IPS DF 6.9 (cell line): ENCODE measurements around the gene PLEKHA8.

Source experiments
- DNase-seq: peaks from one replicate; pipeline ENCODE4 v3.0.0-alpha.2; 2013; ENCODE audit warnings: low read depth, low spot score
- H3K27ac ChIP-seq: one replicate; pipeline ENCODE4 v1.5.1; 2013; ENCODE audit warnings: low read length, control low read depth
- H3K27me3 ChIP-seq: 2 replicates; pipeline ENCODE4 v1.6.1; 2013; ENCODE audit warnings: mild to moderate bottlenecking, low read length; ENCODE audit not compliant: control insufficient read depth, insufficient read depth
- H3K36me3 ChIP-seq: 2 replicates; pipeline ENCODE4 v1.6.1; 2013; ENCODE audit warnings: low read length; ENCODE audit not compliant: control insufficient read depth, insufficient read depth
- H3K4me1 ChIP-seq: 2 replicates; pipeline ENCODE4 v1.6.1; 2013; ENCODE audit warnings: low read length; ENCODE audit not compliant: control insufficient read depth, insufficient read depth
- H3K4me3 ChIP-seq: 2 replicates; pipeline ENCODE4 v1.5.1; 2013; ENCODE audit warnings: mild to moderate bottlenecking, low read length
- H3K9me3 ChIP-seq: 2 replicates; pipeline ENCODE4 v1.6.1; 2013; ENCODE audit warnings: low read length, inconsistent platforms; ENCODE audit not compliant: control insufficient read depth, insufficient read depth
- WGBS: extraction: QIAGEN DNeasy Blood & Tissue Kit; methylation state at CpG from one replicate; pipeline ENCODE4 v1.1.7; 2013; ENCODE audit warnings: mixed read lengths, missing lambda C conversion rate; ENCODE audit not compliant: insufficient read length, insufficient coverage; 5-methylcytosine and 5-hydroxymethylcytosine counted together

The PLEKHA8 gene

GRCh38 chr7:30028216-30028748 is at the start of gene PLEKHA8:
TSS of gene PLEKHA8 (plus strand) at chr7:30028412. CDS start at chr7:30028763, 351 bp downstream.
- no CpG with 5 or more reads among the region's 70 CpGs for WGBS
- DNase-seq = peak; percentile 80
- H3K27ac ChIP-seq = no peak within 1 kb of the TSS
- no peaks in the 10 kb centered on the region for H3K36me3 ChIP-seq
- no peaks in the 10 kb centered on the region; the same call in 1 of the 2 replicates for H3K4me1 ChIP-seq
- no peaks in the 10 kb centered on the region for H3K9me3 ChIP-seq
- H3K27me3 ChIP-seq = no peaks in the 10 kb centered on the region
- peak within 1 kb of the TSS; percentile 96 for H3K4me3 ChIP-seq

GRCh38 chr7:29980151-29980550 is 48.1 kb upstream of the PLEKHA8 start:
- DNase-seq = no peak
- no peaks in the 10 kb centered on the region for H3K9me3 ChIP-seq
- H3K4me1 ChIP-seq = no peaks in the 10 kb centered on the region

DNA sequence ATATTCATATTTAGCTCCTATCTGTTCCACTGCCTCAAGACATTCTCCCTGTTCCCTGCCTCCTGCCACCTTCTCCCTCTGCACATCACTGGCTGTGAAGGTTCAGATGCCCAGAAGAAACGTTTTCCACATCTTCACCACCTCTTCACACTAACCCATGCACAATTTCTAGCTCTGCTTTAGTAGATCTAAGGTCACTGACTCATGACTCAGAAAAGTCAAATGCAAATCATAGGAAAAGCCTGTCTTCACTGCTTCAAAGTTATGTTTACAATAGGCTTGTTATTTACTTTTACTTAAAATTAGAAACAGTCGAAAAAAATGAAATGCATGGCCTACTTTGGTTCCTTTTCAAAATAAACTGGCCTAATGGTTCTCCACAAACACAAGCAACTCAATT is 41.1 kb upstream of the PLEKHA8 start:
- Histone ChIP-seq H3K4me1 (0 out of 2 replicates have a peak, but pooled peaks cover 1% of the 10 kb centered on the region), H3K27ac (no peak overlapping the region), H3K4me3 (no peak overlapping the region), H3K9me3 (no peaks in the 10 kb centered on the region), H3K36me3 (no peaks in the 10 kb centered on the region), H3K27me3 (no peaks in the 10 kb centered on the region)
- no peak for DNase-seq
- WGBS = no CpG with 5 or more reads among the region's 2 CpGs

More at GRCh38 chr7:29980151-29980550, 48.1 kb upstream of the PLEKHA8 start:
- Histone ChIP-seq H3K27ac (no peak overlapping the region), H3K27me3 (no peaks in the 10 kb centered on the region), H3K4me3 (no peak overlapping the region), H3K36me3 (no peaks in the 10 kb centered on the region)

DNA sequence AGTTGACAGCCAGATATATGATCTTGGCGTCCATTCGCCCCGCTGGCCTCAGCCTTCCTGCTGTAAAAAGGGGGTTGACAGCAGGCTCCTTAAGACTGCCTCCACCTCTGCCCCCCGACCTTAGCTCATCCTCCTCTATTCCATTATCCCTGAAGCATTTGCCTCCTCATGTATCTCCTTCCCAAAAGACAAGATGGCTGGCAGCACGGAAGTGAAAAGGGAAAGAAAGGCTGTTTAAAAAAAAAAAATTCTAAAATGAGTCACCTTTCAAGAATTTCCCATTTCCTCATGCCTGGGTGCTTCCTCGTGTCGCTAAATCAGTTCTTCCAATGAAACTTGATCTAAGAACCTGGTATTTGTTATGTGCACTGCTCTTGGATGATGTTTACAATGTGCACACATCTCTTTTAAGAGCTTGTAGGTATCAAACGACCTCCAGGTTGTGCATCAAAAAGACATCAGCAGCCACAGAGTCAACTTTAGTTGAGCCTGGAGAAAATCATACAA is 40.3 kb upstream of the PLEKHA8 start:
- no peak for DNase-seq
- no peak overlapping the region; the same call in 1 of the 2 replicates for H3K4me3 ChIP-seq

DNA sequence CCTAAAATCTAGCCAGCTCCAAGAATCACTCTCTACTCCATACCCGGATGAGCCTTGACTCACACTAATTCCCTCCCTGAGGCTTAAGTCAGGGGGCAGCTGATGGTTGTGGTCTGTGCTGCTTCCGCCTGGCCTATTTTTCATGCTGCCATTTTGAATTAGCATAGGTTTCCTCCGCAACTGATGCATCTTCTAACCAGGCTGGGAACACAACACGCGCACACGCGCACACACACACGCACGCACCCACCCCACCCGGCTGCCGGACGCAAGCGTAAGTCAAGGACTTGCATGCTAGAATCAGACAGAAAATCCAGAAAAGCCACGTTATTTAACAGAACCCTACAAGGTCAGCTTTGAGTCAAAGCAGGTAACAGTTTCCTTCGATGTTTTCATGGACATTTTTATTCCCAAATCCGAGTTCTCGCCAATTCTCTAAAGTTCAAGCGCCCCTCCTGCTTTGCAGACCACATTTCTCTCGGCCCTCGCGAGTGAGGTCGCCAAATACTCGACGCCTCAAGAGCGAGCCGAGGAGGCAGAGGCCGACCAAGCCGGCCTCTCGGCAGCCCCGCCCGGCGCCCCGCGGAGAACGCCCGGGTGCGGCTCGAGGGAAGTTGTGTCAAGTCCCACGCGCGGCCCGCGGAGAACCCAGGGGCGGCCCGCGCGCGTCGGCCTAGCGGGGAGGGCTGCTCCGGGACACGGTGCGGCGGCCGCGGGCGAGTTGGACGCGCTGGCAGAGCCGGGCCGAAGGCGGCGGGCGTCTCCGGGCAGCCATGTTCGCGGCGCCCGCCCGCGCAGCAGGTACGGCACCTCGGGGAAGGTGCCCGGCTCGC is 39.6 kb upstream of the PLEKHA8 start:
- Histone ChIP-seq H3K27me3 (no peaks in the 10 kb centered on the region), H3K36me3 (no peaks in the 10 kb centered on the region), H3K4me1 (0 out of 2 replicates have a peak, but pooled peaks cover 1% of the 10 kb centered on the region), H3K9me3 (no peaks in the 10 kb centered on the region), H3K27ac (no peak overlapping the region), H3K4me3 (peak overlapping the region; percentile 99)
- no peak for DNase-seq
- WGBS = no CpG with 5 or more reads among the region's 75 CpGs

More for the DNA sequence above, 40.3 kb upstream of the PLEKHA8 start:
- no peak overlapping the region for H3K27ac ChIP-seq
- no peaks in the 10 kb centered on the region for H3K36me3 ChIP-seq
- no CpG with 5 or more reads among the region's 8 CpGs for WGBS
- H3K27me3 ChIP-seq = no peaks in the 10 kb centered on the region
- H3K4me1 ChIP-seq = 0 out of 2 replicates have a peak, but pooled peaks cover 1% of the 10 kb centered on the region
- no peaks in the 10 kb centered on the region for H3K9me3 ChIP-seq

- no peaks in the 10 kb centered on the region for H3K36me3 ChIP-seq
- no peak within 1 kb of the TSS for H3K27ac ChIP-seq
- H3K4me3 ChIP-seq = peak within 1 kb of the TSS; percentile 99
- no peaks in the 10 kb centered on the region for H3K9me3 ChIP-seq
- DNase-seq = no peak
- no CpG with 5 or more reads among the region's 79 CpGs for WGBS
- no peaks in the 10 kb centered on the region for H3K27me3 ChIP-seq
- 0 out of 2 replicates have a peak, but pooled peaks cover 1% of the 10 kb centered on the region for H3K4me1 ChIP-seq
Observed at GRCh38 chr7:29989257-29989995, 38.8 kb upstream of the PLEKHA8 start, which contains the start of gene SCRN1. TSS of gene SCRN1 (minus strand) at chr7:29989801. CDS start at chr7:29969067, 20,734 bp downstream.

GRCh38 chr7:29990931-29991330 is 37.3 kb upstream of the PLEKHA8 start:
- DNase-seq = no peak
- WGBS = 100% methylated on average over 2 of the region's 4 CpGs
- Histone ChIP-seq H3K27me3 (no peaks in the 10 kb centered on the region), H3K27ac (no peak overlapping the region), H3K36me3 (no peaks in the 10 kb centered on the region), H3K9me3 (no peaks in the 10 kb centered on the region), H3K4me3 (no peak overlapping the region), H3K4me1 (0 out of 2 replicates have a peak, but pooled peaks cover 1% of the 10 kb centered on the region)

DNA sequence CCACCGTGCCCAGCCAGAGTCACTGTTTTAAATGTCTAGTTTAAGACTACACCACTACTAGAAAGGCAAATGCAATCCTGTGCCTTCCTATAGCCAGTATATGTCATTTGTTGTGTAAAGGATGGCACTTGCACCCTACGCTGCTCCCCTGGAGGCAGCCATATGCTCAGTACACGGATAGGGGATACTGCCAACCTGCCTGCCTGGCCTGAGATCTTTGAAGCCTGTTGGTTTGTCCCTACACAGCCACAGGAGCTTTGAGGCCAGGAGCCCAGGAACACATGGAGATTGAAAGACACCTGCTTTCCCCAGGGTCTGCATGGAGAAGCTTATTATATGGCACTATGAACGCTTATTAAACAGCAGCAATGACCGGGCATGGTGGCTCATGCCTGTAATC is 36.3 kb upstream of the PLEKHA8 start:
- Histone ChIP-seq H3K27me3 (no peaks in the 10 kb centered on the region), H3K4me1 (0 out of 2 replicates have a peak, but pooled peaks cover 1% of the 10 kb centered on the region)
- WGBS = no CpG with 5 or more reads among the region's 5 CpGs

DNA sequence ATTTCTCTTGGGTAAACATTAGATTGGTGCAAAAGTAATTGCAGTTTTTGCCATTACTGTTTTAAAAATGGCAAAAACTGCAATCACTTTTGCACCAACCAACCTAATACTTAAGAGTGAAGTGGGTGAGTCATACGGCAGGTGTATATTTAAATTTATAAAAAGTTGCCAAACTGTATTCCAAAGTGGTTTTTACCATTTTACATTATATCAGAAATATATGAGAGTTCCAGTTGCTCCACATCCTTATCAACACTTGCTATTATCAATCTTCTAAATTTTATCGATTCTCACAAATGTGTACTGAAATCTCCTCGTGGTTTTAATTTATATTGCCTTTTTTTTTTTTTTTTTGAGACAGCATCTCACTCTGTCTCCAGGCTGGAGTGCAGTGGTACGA is 35.1 kb upstream of the PLEKHA8 start:
- Histone ChIP-seq H3K9me3 (no peaks in the 10 kb centered on the region), H3K27ac (no peak overlapping the region), H3K36me3 (no peaks in the 10 kb centered on the region), H3K4me3 (no peak overlapping the region), H3K4me1 (no peaks in the 10 kb centered on the region), H3K27me3 (no peaks in the 10 kb centered on the region)
- no peak for DNase-seq
- 100% methylated on average over 2 of the region's 4 CpGs for WGBS

More for the DNA sequence above, 36.3 kb upstream of the PLEKHA8 start:
- no peaks in the 10 kb centered on the region for H3K36me3 ChIP-seq
- H3K9me3 ChIP-seq = no peaks in the 10 kb centered on the region
- no peak for DNase-seq
- no peak overlapping the region for H3K27ac ChIP-seq
- H3K4me3 ChIP-seq = no peak overlapping the region

- no peak for DNase-seq
- H3K27me3 ChIP-seq = no peaks in the 10 kb centered on the region
- no peak overlapping the region for H3K27ac ChIP-seq
- no peaks in the 10 kb centered on the region for H3K9me3 ChIP-seq
- H3K36me3 ChIP-seq = no peaks in the 10 kb centered on the region
- H3K4me3 ChIP-seq = no peak overlapping the region
- H3K4me1 ChIP-seq = no peaks in the 10 kb centered on the region; the same call in 1 of the 2 replicates
Observed at GRCh38 chr7:29995652-29996051, 32.6 kb upstream of the PLEKHA8 start.
